CD4-positive, alpha-beta memory T cell (primary cell): ENCODE data around the gene GRIK1. TPM values are rescaled to one million over a fixed set of nuclear protein-coding genes. Genes with fewer than 3 reads are reported as not detected.

Experiments
- CTCF ChIA-PET: fragments of 350-600 bp; sonication (Branson Sonifier 250); formaldehyde crosslinking; loops from one replicate; lab custom pipeline; 2021; ENCODE audit warnings: inconsistent platforms; ENCODE audit not compliant: partially characterized antibody; lab: Charles Lee
- POLR2A ChIA-PET: fragments of 350-600 bp; sonication (Branson Sonifier 250); formaldehyde crosslinking; loops from one replicate; lab custom pipeline; 2021; ENCODE audit not compliant: partially characterized antibody; lab: Charles Lee
- DNase-seq, 5 donors: peaks; one replicate each; pipeline versions ENCODE4 v3.0.0 to v3.0.0-alpha.2; 2020 to 2022; ENCODE audit warnings: mixed read lengths in 1 of 5
- H3K27ac ChIP-seq: one replicate; pipeline ENCODE4 v1.7.0; 2013; ENCODE audit warnings: low read depth, low read length
- H3K27me3 ChIP-seq: 2 replicates; pipeline ENCODE4 v1.7.0; 2013; ENCODE audit warnings: mild to moderate bottlenecking, low read length, moderate library complexity; ENCODE audit not compliant: insufficient read depth
- H3K36me3 ChIP-seq: 2 replicates; pipeline ENCODE4 v1.7.0; 2013; ENCODE audit warnings: mild to moderate bottlenecking, low read length, moderate library complexity; ENCODE audit not compliant: insufficient read depth
- H3K4me1 ChIP-seq: 2 replicates; pipeline ENCODE4 v1.7.0; 2013; ENCODE audit warnings: mild to moderate bottlenecking, low read length, moderate library complexity; ENCODE audit not compliant: insufficient read depth
- H3K4me3 ChIP-seq, 2 donors: one replicate each; pipeline ENCODE4 v1.7.0; 2013; ENCODE audit warnings: low read length in 2 of 2, mild to moderate bottlenecking in 1 of 2
- H3K9me3 ChIP-seq, 2 donors: one replicate each; pipeline ENCODE4 v1.7.0; 2013; ENCODE audit warnings: low read length in 2 of 2, control low read depth in 1 of 2; ENCODE audit not compliant: control insufficient read depth in 1 of 2
- H3K27ac Mint-ChIP-seq, 7 donors: one replicate each; pipeline ENCODE4 v1.8.0; 2020 to 2021; ENCODE audit warnings: mixed read lengths in 7 of 7, mild to moderate bottlenecking in 6 of 7, inconsistent platforms in 3 of 7, moderate library complexity in 3 of 7
- H3K27me3 Mint-ChIP-seq, 2 donors: one replicate each; pipeline ENCODE4 v1.8.0; 2020 to 2021; ENCODE audit warnings: mixed read lengths in 2 of 2
- H3K36me3 Mint-ChIP-seq, 2 donors: one replicate each; pipeline ENCODE4 v1.8.0; 2020 to 2021; ENCODE audit warnings: mixed read lengths in 2 of 2, inconsistent platforms in 1 of 2, mild to moderate bottlenecking in 1 of 2
- H3K4me1 Mint-ChIP-seq, 4 donors: one replicate each; pipeline ENCODE4 v1.8.0; 2020 to 2021; ENCODE audit warnings: mixed read lengths in 4 of 4, mild to moderate bottlenecking in 1 of 4
- H3K4me3 Mint-ChIP-seq, 8 donors: one replicate each; pipeline ENCODE4 v1.8.0; 2020 to 2021; ENCODE audit warnings: mixed read lengths in 8 of 8, mild to moderate bottlenecking in 7 of 8, moderate library complexity in 6 of 8, inconsistent platforms in 3 of 8
- H3K9me3 Mint-ChIP-seq, 8 donors: one replicate each; pipeline ENCODE4 v1.8.0; 2020 to 2021; ENCODE audit warnings: mixed read lengths in 8 of 8, mild to moderate bottlenecking in 5 of 8, inconsistent platforms in 3 of 8, moderate library complexity in 1 of 8
- intact Hi-C: fragments of 100-400 bp; cut with micrococcal nuclease; formaldehyde crosslinking; loops from one replicate; pipeline ENCODE4 v1.15.1; 2023
- polyA plus RNA-seq, 2 donors: library from polyadenylated mRNA; unstranded; fragments of 300-500 nt; fragmentation: Illumina TruSeq; gene quantifications; one replicate each; pipeline ENCODE4 v1.2.3, GENCODE V29; 2021
- total RNA-seq, 2 experiments: library from RNA; stranded (reverse); gene quantifications; one replicate each; pipeline ENCODE4 v1.2.3, GENCODE V29; 2021

GRIK1 gene
- total and polyA plus RNA-seq, 4 experiments from 2014 or later: not detected

- ChIA-PET CTCF (no interaction called here), POLR2A (no interaction called here)
- no peaks in the 10 kb centered on the region for H3K4me1 Mint-ChIP-seq
Measured at GRCh38 chr21:29793712-29794111, 146.1 kb downstream of the GRIK1 start.

DNA sequence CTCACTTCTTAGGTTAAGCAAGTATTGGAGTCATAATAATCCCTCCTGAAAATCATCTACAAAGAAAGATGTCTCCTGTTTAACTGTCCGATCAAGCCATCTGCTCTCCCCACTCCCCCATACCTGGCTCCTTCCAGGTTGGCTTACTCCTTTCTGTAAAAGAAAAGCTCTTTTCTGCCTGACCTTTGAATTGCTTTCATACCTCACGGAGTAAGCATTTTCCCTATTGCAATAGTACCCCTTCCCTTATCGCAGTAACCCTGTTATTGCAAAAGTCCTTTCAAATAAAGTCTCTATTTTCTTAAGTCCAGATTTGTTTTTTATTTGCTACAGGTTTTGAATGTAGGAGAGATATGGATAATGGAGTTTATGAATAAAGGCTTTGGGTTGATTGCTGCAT, 150.4 kb downstream of the GRIK1 start:
- Histone ChIP-seq H3K36me3 (no peaks in the 10 kb centered on the region), H3K9me3 (no peaks in the 10 kb centered on the region), H3K27me3 (no peaks in the 10 kb centered on the region), H3K4me3 (no peak overlapping the region), H3K4me1 (no peaks in the 10 kb centered on the region), H3K27ac (no peak overlapping the region)
- peaks cover 0 to 5% of the 10 kb centered on the region in 2 donors for H3K27me3 Mint-ChIP-seq
- CTCF ChIA-PET: no interaction called here
- no peaks in the 10 kb centered on the region for H3K36me3 Mint-ChIP-seq
- intact Hi-C loops: no loop called here
- POLR2A ChIA-PET: no interaction called here
- no peak for DNase-seq
- H3K4me1 Mint-ChIP-seq: no peaks in the 10 kb centered on the region
- H3K9me3 Mint-ChIP-seq: peaks cover 0 to 4% (median 0%) of the 10 kb centered on the region in 8 donors
- H3K27ac Mint-ChIP-seq: no peak overlapping the region
- H3K4me3 Mint-ChIP-seq: no peak overlapping the region

More at GRCh38 chr21:29793712-29794111, 146.1 kb downstream of the GRIK1 start:
- H3K27ac ChIP-seq: no peak overlapping the region
- H3K4me1 ChIP-seq: no peaks in the 10 kb centered on the region
- H3K9me3 ChIP-seq: no peaks in the 10 kb centered on the region
- no peaks in the 10 kb centered on the region for H3K27me3 ChIP-seq
- DNase-seq: no peak
- H3K36me3 ChIP-seq: no peaks in the 10 kb centered on the region
- H3K27ac Mint-ChIP-seq: no peak overlapping the region
- intact Hi-C loops: no loop called here
- no peak overlapping the region for H3K4me3 Mint-ChIP-seq
- no peak overlapping the region for H3K4me3 ChIP-seq
- peaks cover 0 to 1% of the 10 kb centered on the region in 2 donors for H3K27me3 Mint-ChIP-seq
- H3K36me3 Mint-ChIP-seq: no peaks in the 10 kb centered on the region
- peaks cover 0 to 1% (median 0%) of the 10 kb centered on the region in 8 donors for H3K9me3 Mint-ChIP-seq

DNA sequence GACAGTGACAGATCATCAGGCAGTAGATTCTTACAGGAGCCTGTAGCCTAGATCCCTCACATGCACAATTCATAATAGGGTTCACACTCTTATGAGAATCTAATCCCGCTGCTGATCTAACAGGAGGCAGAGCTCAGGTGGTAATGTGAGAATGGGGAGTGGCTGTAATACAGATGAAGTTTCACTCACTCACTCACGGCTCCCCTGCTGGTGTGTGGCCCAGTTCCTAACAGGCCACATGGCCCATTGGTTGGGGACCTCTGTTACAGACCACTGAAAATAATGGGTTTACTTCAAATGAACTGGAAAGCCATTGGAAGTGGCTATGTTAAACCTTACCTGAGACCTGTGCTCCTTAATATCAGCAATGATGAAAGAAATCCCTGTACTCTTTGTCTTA, 151.0 kb downstream of the GRIK1 start:
- intact Hi-C loops: no loop called here
- Mint-ChIP-seq H3K4me3 (no peak overlapping the region), H3K9me3 (peaks cover 0 to 4% (median 0%) of the 10 kb centered on the region in 8 donors), H3K27me3 (peaks cover 0 to 5% of the 10 kb centered on the region in 2 donors), H3K4me1 (no peaks in the 10 kb centered on the region), H3K36me3 (no peaks in the 10 kb centered on the region), H3K27ac (no peak overlapping the region)
- Histone ChIP-seq H3K9me3 (no peaks in the 10 kb centered on the region), H3K27ac (no peak overlapping the region), H3K4me1 (no peaks in the 10 kb centered on the region), H3K36me3 (no peaks in the 10 kb centered on the region), H3K27me3 (no peaks in the 10 kb centered on the region), H3K4me3 (no peak overlapping the region)
- ChIA-PET POLR2A (no interaction called here), CTCF (no interaction called here)
- DNase-seq: no peak

DNA sequence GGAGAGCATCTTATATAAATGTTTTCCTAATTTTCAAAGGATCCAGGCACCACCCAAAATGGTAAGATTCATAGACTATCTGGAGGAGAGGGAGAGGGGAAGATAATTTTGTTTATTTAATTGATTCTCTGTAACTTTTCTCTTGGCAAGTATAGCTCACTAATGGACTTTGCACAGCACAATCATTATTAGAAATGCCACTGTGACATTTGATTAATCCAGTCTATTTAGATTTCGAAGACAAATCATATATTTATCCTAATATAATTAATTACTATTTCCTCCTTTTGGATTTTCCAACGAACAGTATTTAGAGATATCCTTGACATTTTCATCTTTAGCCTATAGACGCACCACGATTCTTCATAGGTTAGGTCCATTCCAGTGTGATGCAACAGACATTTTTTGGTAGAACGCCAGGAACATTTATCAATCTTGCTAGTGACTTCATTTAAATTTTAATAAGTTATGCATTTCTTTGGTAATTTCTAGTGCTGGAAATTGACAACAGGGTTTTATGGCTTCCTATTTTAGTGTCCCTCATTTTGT, 152.4 kb downstream of the GRIK1 start:
- Mint-ChIP-seq H3K4me1 (no peaks in the 10 kb centered on the region), H3K36me3 (no peaks in the 10 kb centered on the region), H3K27me3 (peaks cover 0 to 5% of the 10 kb centered on the region in 2 donors), H3K4me3 (no peak overlapping the region), H3K27ac (no peak overlapping the region), H3K9me3 (peaks cover 0 to 4% (median 0%) of the 10 kb centered on the region in 8 donors)
- Histone ChIP-seq H3K9me3 (no peaks in the 10 kb centered on the region), H3K4me1 (no peaks in the 10 kb centered on the region), H3K36me3 (no peaks in the 10 kb centered on the region), H3K27ac (no peak overlapping the region), H3K27me3 (no peaks in the 10 kb centered on the region), H3K4me3 (no peak overlapping the region)
- intact Hi-C loops: no loop called here
- no peak for DNase-seq
- ChIA-PET CTCF (no interaction called here), POLR2A (no interaction called here)

DNA sequence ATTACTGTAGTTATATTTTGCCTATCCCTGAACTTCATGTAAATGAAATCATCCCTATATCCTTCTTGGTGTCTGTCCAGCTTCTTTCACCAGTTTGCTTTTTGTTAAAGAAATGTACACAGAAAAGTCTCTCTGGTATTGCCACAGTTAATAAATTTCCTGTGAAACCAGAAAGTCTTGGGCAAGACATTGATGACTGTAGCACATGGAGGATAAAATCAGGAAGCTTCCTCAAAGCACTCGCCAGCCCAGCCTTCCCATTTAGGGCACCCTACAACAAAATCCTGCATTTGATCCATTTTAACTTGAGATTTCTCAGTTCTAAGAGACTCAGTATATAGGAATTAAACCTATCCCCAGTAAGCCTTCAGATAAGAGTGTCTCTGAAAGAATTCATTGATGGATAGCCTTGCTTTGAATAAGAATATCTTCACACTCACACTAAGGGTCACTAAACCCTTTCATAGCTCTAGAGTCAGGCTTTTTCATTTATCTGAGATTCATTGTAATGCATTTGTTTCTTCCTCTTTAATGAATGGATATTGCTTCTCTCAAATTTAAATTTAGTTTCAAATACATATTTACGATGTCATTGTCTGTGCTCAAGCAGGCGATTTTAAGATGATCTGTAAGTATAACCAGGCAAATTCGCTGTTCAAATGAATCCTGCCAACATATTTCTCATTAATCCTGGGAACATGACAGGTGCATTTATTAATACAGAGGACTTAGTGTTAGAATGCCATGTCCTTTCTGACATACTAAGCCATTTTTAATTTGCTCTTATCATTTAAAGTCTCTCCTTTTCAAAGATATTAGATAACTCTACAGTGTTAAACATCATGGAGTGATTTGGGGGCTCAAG, 153.1 kb downstream of the GRIK1 start:
- H3K9me3 ChIP-seq: no peaks in the 10 kb centered on the region
- H3K4me3 ChIP-seq: no peak overlapping the region
- no peaks in the 10 kb centered on the region for H3K36me3 Mint-ChIP-seq
- peaks cover 0 to 4% (median 0%) of the 10 kb centered on the region in 8 donors for H3K9me3 Mint-ChIP-seq
- no peak for DNase-seq
- no peaks in the 10 kb centered on the region for H3K4me1 ChIP-seq
- intact Hi-C loops: no loop called here
- no peaks in the 10 kb centered on the region for H3K27me3 ChIP-seq
- POLR2A ChIA-PET: no interaction called here
- no peak overlapping the region for H3K4me3 Mint-ChIP-seq
- H3K27ac Mint-ChIP-seq: no peak overlapping the region
- H3K36me3 ChIP-seq: no peaks in the 10 kb centered on the region
- H3K27me3 Mint-ChIP-seq: peaks cover 0 to 5% of the 10 kb centered on the region in 2 donors
- no peaks in the 10 kb centered on the region for H3K4me1 Mint-ChIP-seq
- CTCF ChIA-PET: no interaction called here
- no peak overlapping the region for H3K27ac ChIP-seq

- Mint-ChIP-seq H3K9me3 (no peaks in the 10 kb centered on the region), H3K4me3 (no peak overlapping the region), H3K27ac (no peak overlapping the region), H3K36me3 (no peaks in the 10 kb centered on the region), H3K4me1 (no peaks in the 10 kb centered on the region), H3K27me3 (peaks cover 0 to 1% of the 10 kb centered on the region in 2 donors)
- H3K4me3 ChIP-seq: no peak overlapping the region
- no peaks in the 10 kb centered on the region for H3K4me1 ChIP-seq
- intact Hi-C loops: no loop called here
- no peaks in the 10 kb centered on the region for H3K27me3 ChIP-seq
- no peaks in the 10 kb centered on the region for H3K36me3 ChIP-seq
- H3K27ac ChIP-seq: no peak overlapping the region
- DNase-seq: no peak
- ChIA-PET CTCF (no interaction called here), POLR2A (no interaction called here)
- H3K9me3 ChIP-seq: no peaks in the 10 kb centered on the region
Measured at GRCh38 chr21:29777160-29777559, 162.6 kb downstream of the GRIK1 start.

GRCh38 chr21:29775462-29775861, 164.3 kb downstream of the GRIK1 start:
- Histone ChIP-seq H3K27me3 (no peaks in the 10 kb centered on the region), H3K9me3 (no peaks in the 10 kb centered on the region), H3K36me3 (no peaks in the 10 kb centered on the region), H3K4me3 (no peak overlapping the region), H3K4me1 (no peaks in the 10 kb centered on the region), H3K27ac (no peak overlapping the region)
- Mint-ChIP-seq H3K36me3 (no peaks in the 10 kb centered on the region), H3K9me3 (no peaks in the 10 kb centered on the region), H3K4me1 (no peaks in the 10 kb centered on the region), H3K27me3 (peaks cover 0 to 1% of the 10 kb centered on the region in 2 donors), H3K27ac (no peak overlapping the region), H3K4me3 (no peak overlapping the region)
- DNase-seq: no peak
- ChIA-PET CTCF (no interaction called here), POLR2A (no interaction called here)
- intact Hi-C loops: no loop called here
